Glomerular visceral epithelial cell (primary cell): ENCODE data around the gene HS3ST3A1.
"Not testable (repeated sequence)": the region's sequence is repeated elsewhere in the genome, so short reads cannot be mapped to it uniquely, and the experiment has no call there.

ENCODE experiments used
- DNase-seq: peaks from one replicate; pipeline ENCODE4 v3.0.0-alpha.2; 2016; ENCODE audit errors: extremely low spot score

HS3ST3A1 gene

DNA sequence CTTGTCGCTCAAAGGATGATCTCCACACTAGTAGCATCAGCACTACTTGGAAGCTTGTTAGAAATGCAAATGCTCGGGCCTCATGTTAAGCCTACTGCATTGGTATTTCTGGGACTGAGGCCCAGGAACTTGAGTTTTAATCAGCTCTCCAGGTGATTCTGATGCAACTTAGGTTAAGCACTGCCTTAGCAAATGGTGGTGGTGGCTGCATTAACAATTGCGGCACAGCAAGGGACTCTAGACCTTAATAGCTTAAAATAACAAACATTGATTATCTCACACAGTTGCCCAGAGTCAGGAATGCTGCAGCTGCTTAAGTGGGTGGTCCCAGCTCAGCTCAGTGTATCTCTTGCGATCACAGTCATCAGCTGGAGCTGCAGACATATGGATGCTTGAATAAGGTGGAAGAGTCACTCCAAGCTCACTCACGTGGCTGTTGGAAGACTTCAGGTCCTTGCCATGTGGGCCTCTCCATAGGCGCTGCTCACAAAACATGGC, 25.8 kb downstream of the HS3ST3A1 start:
- no peak for DNase-seq

DNA sequence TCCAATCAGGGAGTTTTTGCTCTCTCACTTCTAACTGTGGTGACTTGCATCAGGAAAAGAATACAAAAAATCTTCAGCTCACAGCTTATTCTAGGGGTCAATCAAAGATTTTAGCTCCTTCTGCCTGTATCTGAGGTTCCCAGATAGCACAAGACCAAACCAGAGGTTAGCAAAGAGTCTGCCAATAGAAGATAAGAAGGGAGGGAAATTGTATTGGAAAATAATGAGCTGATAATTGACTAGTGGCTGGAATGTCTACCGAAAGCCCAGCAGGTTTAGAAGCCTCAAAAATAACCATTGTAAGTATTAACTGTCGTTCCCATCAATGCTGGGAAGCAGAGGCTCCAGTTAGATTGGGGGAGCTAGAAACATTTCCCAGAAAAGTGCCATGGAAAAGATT, 26.3 kb downstream of the HS3ST3A1 start:
- no peak for DNase-seq

DNA sequence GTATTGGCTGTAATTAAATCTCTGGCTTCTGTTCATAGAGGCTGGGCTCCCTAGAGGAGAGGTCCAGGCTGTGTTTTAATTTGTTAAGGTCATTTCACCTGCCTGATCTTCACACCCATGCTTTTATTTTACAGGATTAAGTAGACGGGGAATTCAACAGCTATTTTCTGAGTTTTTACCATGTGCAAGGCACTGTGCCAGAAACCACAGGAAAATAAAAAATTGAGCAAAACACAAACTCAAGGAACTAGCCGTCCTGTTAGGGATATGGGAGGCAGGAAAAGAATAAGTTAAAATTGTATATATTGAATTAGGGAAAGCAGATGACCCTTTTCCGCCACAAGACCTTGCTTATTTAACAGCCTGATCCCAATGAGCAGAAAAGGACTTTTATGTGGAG, 29.1 kb downstream of the HS3ST3A1 start:
- DNase-seq = no peak

DNA sequence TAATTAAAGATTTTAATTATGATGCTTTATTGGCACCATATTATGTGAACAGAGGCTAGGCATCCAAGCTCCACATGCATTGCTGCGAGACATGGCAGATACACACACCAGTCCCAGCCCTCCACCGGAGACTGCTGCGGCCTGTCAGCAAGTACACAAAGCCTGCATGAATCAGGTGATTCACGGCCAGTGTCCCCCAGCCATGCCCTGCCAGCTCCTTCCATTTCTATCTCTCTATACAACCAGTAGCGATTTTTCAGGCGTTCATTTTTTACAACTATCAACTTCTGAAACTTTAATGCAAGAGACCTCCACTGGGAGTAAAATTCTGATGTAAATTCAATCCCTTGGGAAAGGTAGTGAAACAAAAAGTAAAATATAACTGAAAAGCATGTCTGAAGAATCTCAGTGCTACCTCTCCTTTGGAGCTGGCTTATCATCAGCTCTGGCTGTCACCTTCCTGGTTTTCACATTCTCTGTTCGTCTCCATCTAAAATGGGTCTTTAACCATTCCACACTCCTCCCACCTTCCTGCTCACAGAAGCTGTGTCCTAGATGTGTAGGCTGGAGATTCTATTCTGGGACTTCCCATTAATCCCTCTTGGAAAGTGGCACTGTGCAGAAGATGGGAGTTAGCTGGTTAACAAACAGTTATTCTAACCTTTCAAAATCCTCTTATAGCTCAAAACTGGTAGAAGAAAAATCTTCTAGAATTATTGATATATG, 32.2 kb downstream of the HS3ST3A1 start:
- peak; percentile 48 for DNase-seq

DNA sequence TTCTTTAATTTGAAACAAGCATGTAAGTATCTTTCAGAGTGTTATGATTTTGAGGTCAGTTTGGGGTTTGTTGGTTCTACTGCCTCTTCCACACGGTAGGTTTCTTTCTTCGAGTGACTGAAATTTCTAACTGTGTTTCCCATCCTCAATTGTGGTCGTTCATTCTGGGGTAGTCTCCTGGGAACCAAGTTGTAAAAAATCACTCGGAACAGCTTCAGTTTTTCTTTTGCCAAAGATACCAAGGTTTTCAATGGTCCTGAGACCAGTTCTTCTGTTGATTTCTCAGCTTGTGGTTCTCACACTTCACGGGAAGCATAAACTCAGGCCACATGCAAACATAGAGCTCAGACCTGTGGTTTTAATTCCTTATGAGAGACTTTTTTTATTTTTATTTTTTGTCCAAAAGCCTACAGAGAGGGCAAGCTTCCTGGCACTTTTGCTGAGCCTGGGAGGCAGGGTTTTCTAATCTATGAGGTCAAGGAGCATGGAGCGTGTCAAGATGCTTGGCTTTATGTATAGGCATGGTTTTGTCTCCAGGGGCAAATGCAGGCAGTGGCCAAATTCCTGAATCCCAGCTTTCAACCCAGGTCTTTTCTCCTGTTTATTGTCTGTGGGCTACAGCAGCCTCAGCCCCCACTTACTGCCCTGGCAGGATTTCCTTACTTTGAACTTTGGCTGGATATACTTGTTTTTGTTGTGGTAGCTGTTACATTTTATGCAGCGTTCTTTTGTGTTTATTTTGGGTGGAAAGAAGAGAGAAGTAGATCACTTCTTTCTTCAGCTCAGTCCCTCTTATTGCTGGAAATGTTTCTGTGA, 32.9 kb downstream of the HS3ST3A1 start:
- DNase-seq = no peak

DNA sequence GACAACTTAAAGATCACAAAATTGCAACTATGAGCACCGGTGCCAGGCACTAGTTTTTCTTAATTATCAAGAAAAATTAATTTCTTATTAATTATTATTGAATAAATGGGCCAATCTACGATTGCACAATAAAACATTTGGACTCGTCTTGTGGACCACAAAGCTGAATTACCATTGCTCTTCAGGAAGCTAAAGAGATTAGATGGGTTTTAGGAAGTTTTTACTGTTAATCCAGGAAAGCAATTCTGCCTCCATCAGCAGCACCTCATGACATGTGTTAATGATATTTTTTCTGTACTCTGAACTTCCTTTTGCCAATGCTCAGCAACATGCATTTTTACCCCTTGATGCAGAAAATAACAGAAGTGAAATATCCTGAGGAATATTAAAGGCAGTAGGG, 37.9 kb downstream of the HS3ST3A1 start:
- DNase-seq = no peak

DNA sequence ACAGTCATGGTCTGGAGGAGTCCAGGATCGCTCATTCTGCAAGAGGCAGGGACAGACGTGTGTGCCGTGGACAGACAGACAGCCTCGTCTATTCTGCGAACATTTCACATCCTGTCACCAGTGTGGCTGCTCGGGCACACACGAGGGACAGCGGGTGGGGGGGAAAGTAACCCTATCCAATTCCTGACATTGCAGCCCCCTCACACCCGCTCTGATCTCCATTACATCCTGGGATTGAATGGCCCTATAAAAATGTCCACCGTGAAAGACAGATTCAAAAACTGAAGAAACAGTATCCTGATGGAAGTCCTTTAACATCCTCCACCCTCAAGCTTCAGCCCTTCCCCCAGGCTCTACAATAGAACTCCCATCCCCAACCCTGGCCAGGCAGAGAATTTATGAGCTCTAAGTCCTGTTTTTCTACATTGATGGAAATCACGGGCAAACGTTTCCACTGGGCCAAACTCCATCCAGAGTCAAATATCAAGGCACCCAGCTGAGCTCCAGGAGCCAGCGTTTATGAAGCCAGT, 39.4 kb downstream of the HS3ST3A1 start:
- peak; percentile 95 for DNase-seq

DNA sequence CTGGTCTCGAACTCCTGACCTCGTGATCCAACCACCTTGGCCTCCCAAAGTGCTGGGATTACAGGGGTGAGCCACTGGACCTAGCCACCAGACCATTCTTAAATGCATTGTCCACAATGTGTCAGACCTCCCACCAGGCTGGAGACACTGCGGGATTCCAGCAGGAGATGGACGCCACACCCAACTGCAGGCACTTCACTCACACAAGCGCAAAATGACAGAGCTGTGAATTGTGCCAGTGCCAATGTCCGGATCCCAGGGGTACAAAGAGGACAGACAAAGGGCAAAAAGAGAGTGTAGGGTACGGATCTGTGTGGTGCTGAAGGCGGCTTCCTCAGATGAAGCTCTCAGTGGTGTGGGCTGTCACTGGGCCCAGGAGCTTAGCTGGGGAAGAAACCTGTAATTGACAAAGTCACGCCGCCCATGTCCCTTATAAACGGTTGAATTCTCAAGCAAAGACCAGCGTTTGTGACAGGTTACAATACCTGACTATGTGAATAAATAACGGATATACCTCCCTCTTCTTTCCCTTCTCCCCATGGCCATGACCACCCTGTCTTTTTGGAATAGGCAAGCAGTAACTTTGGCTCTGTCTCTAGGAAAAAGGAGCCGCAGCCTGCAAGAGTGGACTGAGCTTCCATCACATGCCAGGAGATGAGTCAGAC, 40.0 kb downstream of the HS3ST3A1 start:
- peak; percentile 88 for DNase-seq

DNA sequence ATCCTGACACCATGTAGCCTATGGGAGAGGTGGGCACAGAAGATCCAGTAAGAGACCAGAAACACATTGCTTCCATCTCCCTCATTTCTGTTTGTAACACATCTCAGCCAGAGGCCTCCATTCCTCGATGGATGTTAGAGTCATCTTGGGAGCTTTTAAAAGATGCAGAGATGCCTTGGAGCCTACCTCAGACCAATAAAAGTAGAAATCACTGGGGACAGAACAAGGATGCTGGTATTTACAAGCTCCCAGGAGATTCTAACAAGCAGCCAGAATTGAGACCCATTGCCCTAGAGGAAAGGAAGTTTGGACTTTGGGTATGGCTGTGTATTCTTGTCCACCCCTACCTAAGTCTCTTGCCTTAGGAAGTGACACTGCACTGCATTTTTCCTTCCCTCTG, 40.8 kb downstream of the HS3ST3A1 start:
- no peak for DNase-seq

DNA sequence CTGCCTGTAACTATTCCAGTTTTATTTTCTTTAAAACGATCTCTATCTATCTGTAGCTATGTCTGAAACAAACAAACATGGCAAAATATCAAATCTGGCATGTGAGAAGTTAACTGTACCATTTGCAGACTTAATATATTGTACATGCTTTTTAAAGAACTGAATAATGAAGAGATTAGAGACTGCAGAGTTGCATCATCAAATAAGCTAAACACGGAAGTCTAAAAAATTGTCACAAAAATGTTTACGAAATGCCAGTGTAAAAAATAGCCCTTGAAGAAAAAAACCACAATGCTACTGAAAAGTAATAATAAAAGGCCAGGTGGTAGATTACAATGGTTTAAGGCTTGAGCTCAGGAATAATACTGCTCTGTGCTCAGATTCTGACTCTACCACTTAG, 43.1 kb downstream of the HS3ST3A1 start:
- no peak for DNase-seq

DNA sequence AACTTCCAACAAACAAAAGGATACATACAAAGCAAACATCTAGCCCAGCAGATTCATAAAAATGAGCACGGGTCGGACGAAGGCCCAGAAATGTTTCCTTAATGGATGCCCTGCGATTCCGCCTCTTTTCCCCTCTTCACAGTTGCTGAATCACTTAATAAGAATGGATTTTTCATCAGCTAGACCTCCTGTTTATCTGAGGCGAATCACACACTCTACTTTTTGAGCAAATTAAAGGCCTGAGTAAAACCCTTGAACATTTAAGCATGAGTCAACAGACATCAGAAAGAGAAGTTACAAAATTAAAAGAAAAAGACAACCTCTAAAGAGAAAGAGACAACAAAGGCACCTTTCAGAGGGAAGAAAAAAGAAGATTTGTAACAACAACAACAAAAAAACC, 44.7 kb downstream of the HS3ST3A1 start:
- no peak for DNase-seq

DNA sequence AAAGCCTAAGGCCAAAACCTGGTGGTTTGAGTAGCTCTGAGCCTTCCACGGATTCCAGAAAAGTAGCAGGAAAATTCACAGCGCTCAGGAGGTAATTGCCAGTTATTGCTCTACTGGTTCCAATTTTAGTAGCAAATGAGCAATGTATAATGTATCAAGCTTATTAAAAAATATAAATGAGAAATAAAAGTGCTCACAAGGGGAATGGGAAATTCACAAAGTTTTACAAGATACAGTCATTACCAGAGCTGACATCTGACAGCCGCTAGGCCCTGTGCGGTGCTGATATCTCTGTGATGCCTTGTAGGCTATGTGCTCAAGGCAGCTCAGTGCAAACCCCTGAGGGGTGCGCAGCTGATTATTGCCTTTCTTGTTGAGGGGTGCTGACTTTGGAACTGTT, 47.5 kb downstream of the HS3ST3A1 start:
- DNase-seq = no peak

DNA sequence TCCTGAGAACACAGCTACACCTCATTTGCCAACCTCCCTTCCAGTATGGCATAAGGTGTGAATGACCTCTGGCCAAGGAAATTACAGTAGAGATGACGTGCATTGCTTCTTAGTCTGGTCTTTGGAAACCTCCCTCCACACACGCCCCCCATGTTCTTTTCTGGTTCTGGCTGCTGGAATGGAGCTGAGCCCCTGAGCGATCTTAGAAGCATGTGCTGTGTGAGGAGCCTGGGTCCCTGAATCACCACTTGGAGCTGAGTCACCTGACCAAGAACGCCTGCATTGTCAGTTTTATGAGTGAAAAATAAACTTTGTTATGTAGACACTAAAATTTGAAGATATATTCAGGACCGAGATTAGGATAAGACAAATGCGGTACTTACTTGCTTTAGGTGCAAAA, 51.4 kb downstream of the HS3ST3A1 start:
- peak; percentile 52 for DNase-seq

DNA sequence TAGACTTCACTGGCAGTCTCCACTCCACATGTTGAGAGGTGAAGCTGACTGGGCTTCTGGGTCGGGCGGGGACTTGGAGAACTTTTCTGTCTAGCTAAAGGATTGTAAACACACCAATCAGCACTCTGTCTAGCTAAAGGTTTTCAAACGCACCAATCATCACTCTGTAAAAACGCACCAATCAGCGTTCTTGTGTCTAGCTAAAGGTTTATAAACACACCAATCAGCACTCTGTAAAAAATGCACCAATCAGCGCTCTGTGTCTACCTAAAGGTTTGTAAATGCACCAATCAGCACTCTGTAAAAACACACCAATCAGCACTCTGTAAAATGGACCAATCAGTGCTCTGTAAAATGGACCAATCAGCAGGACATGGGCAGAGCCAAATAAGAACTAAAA, 53.2 kb downstream of the HS3ST3A1 start:
- not testable (repeated sequence) for DNase-seq

DNA sequence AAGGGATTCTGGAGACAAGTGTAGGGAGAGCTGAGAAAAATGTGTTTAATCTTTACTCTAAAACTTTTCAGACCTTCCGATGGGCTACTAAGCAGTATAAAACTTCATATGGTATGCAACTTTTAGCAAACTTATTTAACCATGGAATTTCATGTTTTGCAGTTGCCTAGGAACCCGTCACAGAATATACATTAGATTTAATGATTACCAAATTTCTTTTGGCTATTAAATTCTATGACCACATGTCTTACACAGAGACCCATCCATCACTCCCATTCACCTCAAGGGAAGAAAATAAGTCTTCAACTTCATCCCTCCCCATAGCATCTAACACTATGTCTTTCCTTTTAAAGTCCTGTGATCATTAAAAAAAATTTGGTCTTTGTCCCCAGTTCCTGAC, 54.9 kb downstream of the HS3ST3A1 start:
- DNase-seq = peak; percentile 42

DNA sequence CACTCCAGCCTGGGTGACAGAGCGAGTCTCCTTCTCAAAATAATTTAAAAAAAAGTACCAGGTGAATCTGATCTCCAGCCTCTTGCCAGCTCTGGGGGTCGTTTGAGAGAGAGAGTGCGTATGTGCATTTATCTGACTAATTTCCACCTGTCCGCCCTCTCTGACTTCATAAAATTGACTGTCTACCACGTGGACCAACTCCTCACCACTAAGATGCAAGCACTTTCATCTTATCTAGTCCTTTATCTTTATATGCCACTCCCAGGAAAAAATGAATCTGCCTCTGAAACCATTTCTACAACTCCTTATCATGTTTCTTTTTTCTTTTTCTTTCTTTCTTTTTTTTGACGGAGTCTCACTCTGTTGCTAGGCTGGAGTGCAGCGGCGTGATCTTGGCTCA, 55.8 kb downstream of the HS3ST3A1 start:
- no peak for DNase-seq

DNA sequence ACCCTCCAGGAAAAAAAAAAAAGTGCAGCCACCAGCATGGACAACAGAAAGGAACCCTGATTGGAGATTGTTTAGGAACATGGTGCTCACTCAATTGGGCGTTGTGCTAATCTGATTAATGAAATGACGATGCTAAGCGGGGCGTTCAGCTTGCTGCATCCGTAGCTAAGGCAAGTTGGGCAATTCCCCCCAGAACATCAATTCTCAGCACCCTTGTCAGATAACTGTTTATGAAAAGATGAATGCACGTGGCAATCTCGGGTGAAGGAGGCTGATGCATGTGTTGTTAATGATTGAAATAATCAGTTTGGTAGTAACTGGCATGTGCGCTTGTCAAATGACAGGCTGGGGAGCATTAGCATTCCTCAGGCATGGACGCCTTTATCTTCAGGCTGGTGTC, 57.0 kb downstream of the HS3ST3A1 start:
- DNase-seq = peak; percentile 72

DNA sequence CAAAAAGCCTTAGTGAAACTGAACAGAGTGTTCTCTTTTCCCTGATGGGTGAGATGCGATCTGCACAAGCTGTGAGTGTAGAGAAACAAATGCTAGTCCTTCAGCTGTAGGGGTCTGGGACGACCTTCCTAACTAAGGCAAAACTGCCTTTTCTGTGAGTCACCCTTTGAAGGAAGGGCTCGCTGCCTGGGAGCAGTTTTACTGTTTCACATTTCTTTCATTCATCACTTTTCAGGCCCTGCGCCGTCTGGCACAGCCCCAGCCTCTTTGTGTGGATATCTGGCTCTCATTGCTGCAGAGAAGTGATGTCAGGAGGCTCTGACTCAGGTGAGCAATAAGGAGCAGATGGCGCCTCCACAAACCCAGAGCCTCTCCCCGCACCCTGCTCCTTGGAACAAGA, 57.4 kb downstream of the HS3ST3A1 start:
- peak; percentile 96 for DNase-seq

DNA sequence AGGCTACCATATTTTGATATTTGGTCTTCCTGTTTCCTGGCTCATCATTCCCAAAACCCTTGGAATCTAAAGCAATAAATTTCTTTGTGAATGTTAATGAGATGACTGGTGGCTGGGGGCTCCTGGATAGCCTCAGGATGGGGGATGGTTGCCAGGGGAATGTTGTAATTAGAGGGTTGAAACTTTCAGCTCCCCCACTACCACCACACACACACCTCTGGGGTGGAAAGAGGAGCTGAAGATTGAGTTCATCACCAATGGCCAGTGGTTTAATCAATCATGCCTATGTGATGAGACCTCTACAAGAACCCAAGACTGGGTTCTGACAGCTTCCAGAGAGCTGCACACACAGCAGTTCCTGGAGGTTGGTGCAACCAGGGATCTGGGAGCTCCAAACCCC, 59.1 kb downstream of the HS3ST3A1 start:
- DNase-seq = peak; percentile 27

DNA sequence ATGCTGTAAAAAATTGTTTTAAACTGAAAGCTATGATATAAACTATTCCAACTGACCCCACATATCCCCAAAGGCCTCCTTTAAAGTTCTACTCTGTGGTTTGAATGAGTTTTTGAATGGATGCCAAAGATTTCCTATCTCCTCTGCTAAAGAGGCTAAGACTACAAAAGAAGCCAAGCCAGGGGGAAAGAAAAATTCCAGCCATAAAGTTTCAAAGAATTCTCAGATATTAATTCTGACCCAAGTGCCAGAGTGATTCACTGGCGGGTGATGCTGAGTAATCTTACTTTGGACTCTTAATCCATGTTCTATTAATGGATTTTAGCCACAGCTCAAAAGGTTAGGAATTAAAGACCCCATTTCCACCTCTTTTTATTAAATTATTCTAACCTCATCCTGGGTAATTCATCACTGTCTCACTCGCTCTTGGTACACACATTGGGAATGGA, 60.7 kb downstream of the HS3ST3A1 start:
- peak; percentile 97 for DNase-seq

DNA sequence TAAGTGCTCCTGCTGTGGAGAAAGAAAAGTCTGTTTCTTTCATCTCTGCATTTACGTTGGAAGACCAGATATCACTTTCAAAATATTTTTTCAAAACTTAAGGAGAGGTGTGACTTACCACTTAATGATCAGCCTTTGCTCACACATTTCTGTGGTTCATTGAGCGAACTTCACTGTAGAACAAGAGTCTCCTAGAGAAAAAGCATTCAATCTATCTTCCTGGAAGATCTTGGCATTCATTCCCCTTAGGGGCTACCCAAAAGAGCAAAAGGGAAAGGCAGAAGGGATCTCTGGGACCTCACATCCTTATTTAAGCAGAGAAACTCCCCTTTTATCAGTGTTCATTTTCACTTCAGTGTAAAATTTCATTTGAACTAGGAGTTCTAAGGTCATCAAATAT, 61.2 kb downstream of the HS3ST3A1 start:
- peak; percentile 71 for DNase-seq

DNA sequence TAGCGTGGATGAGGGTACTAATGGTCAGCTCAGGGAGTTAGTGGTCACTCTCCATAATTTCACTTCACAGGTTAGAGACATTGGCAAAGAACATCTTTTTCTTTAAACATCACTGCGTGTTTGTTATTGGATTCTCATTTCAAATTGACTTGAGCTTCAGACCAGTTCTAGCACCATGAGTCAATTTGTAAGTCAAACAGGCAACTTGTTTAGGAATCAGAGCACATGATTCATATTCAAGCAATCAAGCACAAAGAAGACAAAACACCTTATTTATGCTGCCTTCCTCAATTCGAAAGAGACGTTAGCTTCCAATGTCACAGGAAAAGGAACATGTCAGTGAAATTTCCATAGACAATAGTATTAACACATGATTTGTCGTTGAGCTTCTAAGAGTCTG, 62.3 kb downstream of the HS3ST3A1 start:
- no peak for DNase-seq
